Dendritic cell treated with granulocyte-macrophage colony-stimulating factor and Interleukin-4, amounts not matched to agents 40 ng/mL and 50 ng/mL, for 4 days (primary cell): ENCODE data around the gene CACNG6.
"Not testable (repeated sequence)": the region's sequence is repeated elsewhere in the genome, so short reads cannot be mapped to it uniquely, and the experiment has no call there.

Source experiments
- H3K27ac Mint-ChIP-seq: one replicate; pipeline ENCODE4 v1.8.0; 2022; ENCODE audit warnings: mild to moderate bottlenecking, mixed read lengths
- H3K27me3 Mint-ChIP-seq: one replicate; pipeline ENCODE4 v1.8.0; 2022; ENCODE audit warnings: mild to moderate bottlenecking, mixed read lengths
- H3K36me3 Mint-ChIP-seq: one replicate; pipeline ENCODE4 v1.8.0; 2022; ENCODE audit warnings: low read depth, mixed read lengths
- H3K4me1 Mint-ChIP-seq: one replicate; pipeline ENCODE4 v1.8.0; 2022; ENCODE audit warnings: low read depth, mixed read lengths
- H3K4me3 Mint-ChIP-seq: one replicate; pipeline ENCODE4 v1.8.0; 2022; ENCODE audit warnings: mild to moderate bottlenecking, moderate library complexity, mixed read lengths
- H3K9me3 Mint-ChIP-seq: one replicate; pipeline ENCODE4 v1.8.0; 2022; ENCODE audit warnings: mixed read lengths
- intact Hi-C: fragments of 100-400 bp; cut with micrococcal nuclease; formaldehyde crosslinking; loops from one replicate; pipeline ENCODE4 v1.15.0; 2022

CACNG6 gene

DNA sequence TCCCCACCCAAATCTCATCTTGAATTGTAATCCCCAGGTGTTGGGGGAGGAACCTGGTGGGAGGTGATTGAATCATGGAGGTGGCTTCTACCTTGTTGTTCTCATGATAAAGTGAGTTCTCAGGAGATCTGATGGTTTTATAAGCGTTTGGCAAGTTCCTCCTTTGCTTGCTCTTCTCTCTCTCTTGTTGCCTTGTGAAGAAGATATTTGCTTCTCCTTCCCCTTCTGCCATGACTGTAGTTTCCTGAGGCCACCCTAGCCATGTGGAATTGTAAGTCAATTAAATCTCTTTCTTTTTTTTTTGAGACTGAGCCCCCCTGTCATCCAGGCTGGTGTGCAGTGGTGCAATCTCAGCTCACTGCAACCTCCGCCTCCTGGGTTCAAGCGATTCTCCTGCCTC lies 37.9 kb downstream of the CACNG6 start:
- peaks cover 9% of the 10 kb centered on the region for H3K27me3 Mint-ChIP-seq
- H3K27ac Mint-ChIP-seq, result no peak overlapping the region
- H3K4me3 Mint-ChIP-seq, result no peak overlapping the region
- H3K9me3 Mint-ChIP-seq, result no peaks in the 10 kb centered on the region
- H3K4me1 Mint-ChIP-seq, result peaks cover 28% of the 10 kb centered on the region
- no peaks in the 10 kb centered on the region for H3K36me3 Mint-ChIP-seq
- intact Hi-C loops, result loop anchor here (10.0 kb wide), 2 partner anchors 54 to 124 kb away; partner anchors contain the start of gene CACNG7

- no peak overlapping the region for H3K27ac Mint-ChIP-seq
- intact Hi-C loops, result loop anchor here (10.0 kb wide), 2 partner anchors 55 to 125 kb away; partner anchors contain the start of gene CACNG7
- H3K4me1 Mint-ChIP-seq, result peaks cover 25% of the 10 kb centered on the region
- peak overlapping the region; percentile 30 for H3K4me3 Mint-ChIP-seq
- no peaks in the 10 kb centered on the region for H3K36me3 Mint-ChIP-seq
- H3K9me3 Mint-ChIP-seq, result no peaks in the 10 kb centered on the region
- H3K27me3 Mint-ChIP-seq, result peaks cover 9% of the 10 kb centered on the region
Observed at GRCh38 chr19:54029930-54030490, 38.6 kb downstream of the CACNG6 start.

GRCh38 chr19:54030895-54031586 lies 39.6 kb downstream of the CACNG6 start:
- Mint-ChIP-seq H3K27ac (no peak overlapping the region), H3K4me1 (peaks cover 25% of the 10 kb centered on the region), H3K27me3 (peaks cover 9% of the 10 kb centered on the region), H3K36me3 (no peaks in the 10 kb centered on the region), H3K4me3 (no peak overlapping the region), H3K9me3 (no peaks in the 10 kb centered on the region)
- intact Hi-C loops, result no loop called here

- H3K4me1 Mint-ChIP-seq, result peaks cover 10% of the 10 kb centered on the region
- peaks cover 11% of the 10 kb centered on the region for H3K27me3 Mint-ChIP-seq
- H3K9me3 Mint-ChIP-seq, result no peaks in the 10 kb centered on the region
- H3K27ac Mint-ChIP-seq, result no peak overlapping the region
- H3K4me3 Mint-ChIP-seq, result no peak overlapping the region
- no peaks in the 10 kb centered on the region for H3K36me3 Mint-ChIP-seq
- intact Hi-C loops, result no loop called here
Observed at GRCh38 chr19:54035215-54036178, 44.1 kb downstream of the CACNG6 start.

GRCh38 chr19:54036542-54036941 lies 45.1 kb downstream of the CACNG6 start:
- H3K4me1 Mint-ChIP-seq, intact Hi-C loops, H3K4me3 Mint-ChIP-seq, H3K27me3 Mint-ChIP-seq, H3K9me3 Mint-ChIP-seq, H3K27ac Mint-ChIP-seq, H3K36me3 Mint-ChIP-seq: not testable (repeated sequence)

DNA sequence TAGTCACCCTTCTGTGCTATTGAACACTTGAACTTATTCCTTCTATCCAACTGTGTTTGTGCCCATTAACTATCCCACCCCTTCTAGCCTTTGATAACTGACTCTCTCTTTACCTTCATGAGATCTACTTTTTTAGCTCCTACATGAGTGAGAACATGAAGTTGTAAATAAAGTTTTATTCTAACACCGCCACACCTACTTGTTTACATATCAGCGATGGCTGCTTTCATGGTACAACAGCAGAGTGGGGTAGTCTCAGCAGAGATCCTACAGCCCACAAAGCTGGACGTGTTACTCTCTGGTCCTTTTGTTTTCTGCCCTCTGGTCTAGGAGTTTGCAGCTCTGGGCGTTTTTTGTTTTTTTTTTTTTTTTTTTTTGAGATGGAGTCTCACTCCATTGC lies 48.6 kb downstream of the CACNG6 start:
- H3K36me3 Mint-ChIP-seq, result peaks cover 5% of the 10 kb centered on the region

GRCh38 chr19:54041969-54042606 lies 50.7 kb downstream of the CACNG6 start:
- Mint-ChIP-seq H3K27ac (no peak overlapping the region), H3K36me3 (peaks cover 5% of the 10 kb centered on the region), H3K27me3 (peaks cover 10% of the 10 kb centered on the region), H3K4me3 (no peak overlapping the region), H3K4me1 (peaks cover 10% of the 10 kb centered on the region), H3K9me3 (no peaks in the 10 kb centered on the region)
- intact Hi-C loops, result no loop called here

More for the DNA sequence above, 48.6 kb downstream of the CACNG6 start:
- no peaks in the 10 kb centered on the region for H3K9me3 Mint-ChIP-seq
- H3K27ac Mint-ChIP-seq, result no peak overlapping the region
- peaks cover 9% of the 10 kb centered on the region for H3K27me3 Mint-ChIP-seq
- no peak overlapping the region for H3K4me3 Mint-ChIP-seq
- intact Hi-C loops, result no loop called here
- no peaks in the 10 kb centered on the region for H3K4me1 Mint-ChIP-seq

DNA sequence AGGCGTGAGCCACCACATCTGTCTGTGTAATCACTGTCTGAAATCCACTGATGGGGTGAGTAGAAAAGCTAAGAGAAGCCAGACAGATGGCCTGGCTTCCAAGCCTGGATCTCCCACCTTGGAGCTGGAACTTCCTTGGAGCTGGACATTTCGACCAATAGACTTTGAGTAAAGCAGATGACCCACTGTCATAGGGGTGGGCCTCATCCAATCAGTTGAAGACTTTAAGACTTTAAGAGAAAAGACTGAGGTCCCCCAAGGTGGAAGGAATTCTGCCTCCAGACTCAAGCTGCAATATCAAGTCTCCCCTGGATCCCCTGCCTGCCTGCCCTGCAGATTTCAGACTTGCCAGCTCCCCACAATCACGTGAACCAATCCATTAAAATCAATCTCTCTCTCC lies 51.6 kb downstream of the CACNG6 start:
- H3K36me3 Mint-ChIP-seq, result peaks cover 5% of the 10 kb centered on the region
- intact Hi-C loops, result no loop called here
- peaks cover 16% of the 10 kb centered on the region for H3K4me1 Mint-ChIP-seq
- H3K27me3 Mint-ChIP-seq, result peaks cover 8% of the 10 kb centered on the region
- no peak overlapping the region for H3K27ac Mint-ChIP-seq
- H3K9me3 Mint-ChIP-seq, result no peaks in the 10 kb centered on the region
- no peak overlapping the region for H3K4me3 Mint-ChIP-seq

- H3K4me3 Mint-ChIP-seq, result no peak overlapping the region
- H3K27me3 Mint-ChIP-seq, result peaks cover 8% of the 10 kb centered on the region
- H3K36me3 Mint-ChIP-seq, result peaks cover 5% of the 10 kb centered on the region
- H3K4me1 Mint-ChIP-seq, result peaks cover 41% of the 10 kb centered on the region
- H3K27ac Mint-ChIP-seq, result no peak overlapping the region
- H3K9me3 Mint-ChIP-seq, result no peaks in the 10 kb centered on the region
- intact Hi-C loops, result no loop called here
Observed at GRCh38 chr19:54045771-54046170, 54.3 kb downstream of the CACNG6 start.

DNA sequence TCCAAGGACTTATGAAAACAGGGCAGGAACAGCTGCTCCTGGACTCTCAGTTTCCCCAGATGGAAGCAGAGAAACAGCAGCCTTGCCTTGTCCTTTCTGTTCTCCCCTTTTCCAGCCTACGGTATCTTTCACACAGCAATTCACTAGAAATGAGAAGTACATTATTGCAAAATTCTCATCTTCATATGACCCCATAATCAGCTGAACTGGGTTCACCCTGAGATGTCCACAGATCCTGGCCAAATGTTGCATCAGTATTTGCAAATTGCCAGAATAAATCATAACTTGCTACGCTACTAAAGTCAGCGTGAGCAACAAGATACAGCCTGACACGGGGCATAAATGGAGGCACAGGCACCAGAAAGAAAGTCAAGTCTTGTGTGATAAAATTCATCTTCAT lies 56.2 kb downstream of the CACNG6 start:
- Mint-ChIP-seq H3K36me3 (no peaks in the 10 kb centered on the region), H3K4me3 (no peak overlapping the region), H3K27me3 (peaks cover 3% of the 10 kb centered on the region), H3K27ac (peak overlapping the region; percentile 63), H3K9me3 (no peaks in the 10 kb centered on the region), H3K4me1 (peaks cover 51% of the 10 kb centered on the region)
- intact Hi-C loops, result no loop called here
